Melanocyte of skin (primary cell): ENCODE measurements around the gene PLAAT5. TPM values are rescaled to one million over a fixed set of nuclear protein-coding genes. Genes with fewer than 3 reads are reported as not detected.

Experiments used
- total RNA-seq, 2 donors: library from RNA; depleted of rRNA; stranded (reverse); fragments of >200 nt; gene quantifications; 2 replicates each; pipeline ENCODE4 v1.2.3, GENCODE V29; 2012

PLAAT5 gene, protein sequence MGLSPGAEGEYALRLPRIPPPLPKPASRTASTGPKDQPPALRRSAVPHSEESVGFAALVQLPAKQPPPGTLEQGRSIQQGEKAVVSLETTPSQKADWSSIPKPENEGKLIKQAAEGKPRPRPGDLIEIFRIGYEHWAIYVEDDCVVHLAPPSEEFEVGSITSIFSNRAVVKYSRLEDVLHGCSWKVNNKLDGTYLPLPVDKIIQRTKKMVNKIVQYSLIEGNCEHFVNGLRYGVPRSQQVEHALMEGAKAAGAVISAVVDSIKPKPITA
- total RNA-seq: not detected

DNA sequence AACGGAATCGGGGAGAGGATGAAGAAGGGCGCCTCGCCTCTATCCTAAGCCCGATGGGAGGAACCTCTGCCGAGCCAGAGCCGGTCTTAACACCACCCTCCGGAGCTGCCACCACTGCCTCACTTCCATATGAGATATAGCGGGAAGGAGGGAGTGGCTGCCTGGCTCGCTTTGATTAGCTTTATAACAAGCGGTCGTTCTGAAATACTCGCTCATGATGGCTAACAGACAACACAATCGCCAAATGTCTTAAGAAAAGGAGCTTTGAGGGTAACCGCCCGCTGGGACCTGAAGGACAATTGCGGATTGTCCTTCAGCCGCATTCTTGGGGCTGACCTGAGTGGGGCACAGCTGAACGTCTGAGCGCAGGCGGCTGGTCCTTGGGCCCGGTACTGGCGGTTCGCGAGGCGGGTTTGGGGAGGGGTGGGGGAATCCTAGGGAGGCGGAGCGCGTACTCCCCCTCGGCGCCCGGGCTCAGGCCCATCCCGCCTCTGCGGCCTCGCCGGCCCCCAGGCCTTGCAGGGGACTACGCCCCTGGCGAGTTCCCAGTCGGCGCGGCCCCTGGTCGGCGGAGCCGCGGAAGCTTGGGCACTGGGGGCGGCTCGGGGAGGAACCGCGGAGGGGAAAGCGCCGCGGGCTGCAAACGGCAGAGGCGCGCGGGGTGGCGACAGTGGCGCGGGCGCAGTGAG, at the start of gene PLAAT5:
TSS of gene PLAAT5 (minus strand) at position 617 of the 689 bp plus-strand sequence. CDS start at position 484, 133 bp downstream.

GRCh38 chr11:63536669-63537292, 45.8 kb upstream of the PLAAT5 start, which contains the start of gene PLAAT4:
TSS of gene PLAAT4 (plus strand) at chr11:63536808. CDS start at chr11:63536869, 61 bp downstream.

GRCh38 chr11:63505857-63506528, 15.0 kb upstream of the PLAAT5 start, which contains the start of gene LGALS12:
TSS of gene LGALS12 (plus strand) at chr11:63506084. CDS start at chr11:63506459, 375 bp downstream.

Other genes starting within 250 kb of the PLAAT5 start
- gene SLC22A25, start 247.6 kb downstream of the PLAAT5 start, total RNA-seq: not detected
- gene SLC22A9, start 121.4 kb downstream of the PLAAT5 start, total RNA-seq: not detected
- gene LGALS12, start 14.9 kb upstream of the PLAAT5 start, total RNA-seq: not detected
- gene PLAAT4, start 45.6 kb upstream of the PLAAT5 start, total RNA-seq: 10 to 100 TPM in 1 of 2 donors, 1 to 10 TPM in 1; 3.7 to 13.4 TPM
- gene PLAAT2, start 72.2 kb upstream of the PLAAT5 start, total RNA-seq: not detected
- 10 to 100 TPM; 17.6 to 25.0 TPM for gene PLAAT3, start 123.3 kb upstream of the PLAAT5 start, total RNA-seq
- 10 to 100 TPM; 36.6 to 57.8 TPM for gene ATL3, start 180.2 kb upstream of the PLAAT5 start, total RNA-seq
- 10 to 100 TPM; 29.3 to 39.3 TPM for gene RTN3, start 190.3 kb upstream of the PLAAT5 start, total RNA-seq